B cell (primary cell): ENCODE results near the gene PPP2R3A. TPM values are rescaled to one million over a fixed set of nuclear protein-coding genes. Genes with fewer than 3 reads are reported as not detected.

Source experiments
- ATAC-seq: fragments of 200-7000 bp; cut with Tn5 transposase; one replicate; pipeline ENCODE4 v1.10.0; 2021; ENCODE audit warnings: low read depth, mild to moderate bottlenecking, moderate number of reproducible peaks, moderate library complexity
- CTCF ChIA-PET: fragments of 350-600 bp; sonication (Branson Sonifier 250); formaldehyde crosslinking; loops from one replicate; lab custom pipeline; 2021; ENCODE audit warnings: antibody characterized with exemption, inconsistent platforms; lab: Charles Lee
- POLR2A ChIA-PET: fragments of 350-600 bp; sonication (Branson Sonifier 250); formaldehyde crosslinking; loops from one replicate; lab custom pipeline; 2021; ENCODE audit warnings: antibody characterized with exemption; lab: Charles Lee
- DNase-seq: peaks from one replicate; pipeline ENCODE4 v3.0.0; 2013
- H2AFZ ChIP-seq: 2 replicates; pipeline ENCODE4 v1.6.1; 2012; ENCODE audit warnings: mild to moderate bottlenecking, low read depth, low read length; ENCODE audit not compliant: insufficient read depth, poor library complexity, severe bottlenecking
- H3K27ac ChIP-seq, 2 donors: 1 replicate in 1 of 2; 2 replicates in 1 of 2; pipeline ENCODE4 v1.5.1; 2012 to 2013; ENCODE audit warnings: low read length in 2 of 2, mild to moderate bottlenecking in 2 of 2, moderate library complexity in 1 of 2
- H3K27me3 ChIP-seq, 4 experiments: fragments of 200-600 bp in 1 of 4; sonication (generic) in 1 of 4; replicated peaks in 1 of 4; 1 replicate in 2 of 4; 2 replicates in 2 of 4; pipeline versions ENCODE4 v1.6.1 to v1.7.0; 2013 to 2016; ENCODE audit warnings: low read length in 3 of 4, mild to moderate bottlenecking in 2 of 4, mixed read lengths in 1 of 4, moderate library complexity in 1 of 4; ENCODE audit not compliant: insufficient read depth in 4 of 4, control insufficient read depth in 3 of 4; ENCODE audit errors: control extremely low read depth in 1 of 4
- H3K36me3 ChIP-seq, 2 experiments: replicated peaks in 1 of 2; 1 replicate in 1 of 2; 2 replicates in 1 of 2; pipeline versions ENCODE4 v1.6.1 to v1.7.1; 2013; ENCODE audit warnings: low read length in 1 of 2; ENCODE audit not compliant: insufficient read depth in 2 of 2, control insufficient read depth in 1 of 2; ENCODE audit errors: control extremely low read depth in 1 of 2, extremely low read depth in 1 of 2
- H3K4me1 ChIP-seq, 2 donors: fragments of 200-600 bp in 1 of 2; sonication (generic) in 1 of 2; 1 replicate in 1 of 2; 2 replicates in 1 of 2; pipeline versions ENCODE4 v1.5.1 to v1.6.1; 2013 to 2017; ENCODE audit warnings: low read length in 2 of 2; ENCODE audit not compliant: control insufficient read depth in 2 of 2, insufficient read depth in 2 of 2
- H3K4me2 ChIP-seq: replicated peaks from 2 replicates; pipeline ENCODE3; 2012; ENCODE audit warnings: mild to moderate bottlenecking, low read depth, low read length; ENCODE audit not compliant: poor library complexity, severe bottlenecking
- H3K4me3 ChIP-seq, 5 experiments: fragments of 200-600 bp in 1 of 5; sonication (generic) in 1 of 5; 1 replicate in 3 of 5; 2 replicates in 2 of 5; pipeline versions ENCODE4 v1.5.1 to v1.7.0; 2011 to 2016; ENCODE audit warnings: low read length in 4 of 5, mild to moderate bottlenecking in 4 of 5, low read depth in 2 of 5, control low read depth in 1 of 5, moderate library complexity in 1 of 5; ENCODE audit not compliant: insufficient read depth in 1 of 5; ENCODE audit errors: control extremely low read depth in 1 of 5, extremely low read depth in 1 of 5
- H3K79me2 ChIP-seq: fragments of 200-600 bp; sonication (generic); one replicate; pipeline ENCODE4 v1.6.0; 2016; ENCODE audit warnings: low read length; ENCODE audit not compliant: control insufficient read depth, insufficient read depth
- H3K9ac ChIP-seq: fragments of 200-600 bp; sonication (generic); 2 replicates; pipeline ENCODE4 v1.6.1; 2017; ENCODE audit warnings: mild to moderate bottlenecking, low read length, moderate library complexity
- H3K9me3 ChIP-seq, 3 donors: one replicate each; pipeline versions ENCODE4 v1.6.1 to v1.7.1; 2013; ENCODE audit warnings: low read length in 2 of 3; ENCODE audit not compliant: control insufficient read depth in 2 of 3, insufficient read depth in 1 of 3; ENCODE audit errors: control extremely low read depth in 1 of 3
- H4K20me1 ChIP-seq: 2 replicates; pipeline ENCODE4 v1.6.0; 2012; ENCODE audit warnings: mild to moderate bottlenecking, low read length; ENCODE audit not compliant: insufficient read depth, control insufficient read depth, poor library complexity, severe bottlenecking
- H3K27ac Mint-ChIP-seq: one replicate; pipeline ENCODE4 v1.8.0; 2021; ENCODE audit warnings: mixed read lengths
- H3K27me3 Mint-ChIP-seq: one replicate; pipeline ENCODE4 v1.8.0; 2021; ENCODE audit warnings: mixed read lengths
- H3K4me1 Mint-ChIP-seq: one replicate; pipeline ENCODE4 v1.8.0; 2021; ENCODE audit warnings: mixed read lengths
- H3K4me3 Mint-ChIP-seq: one replicate; pipeline ENCODE4 v1.8.0; 2021; ENCODE audit warnings: mixed read lengths
- H3K9me3 Mint-ChIP-seq: one replicate; pipeline ENCODE4 v1.8.0; 2022; ENCODE audit warnings: mixed read lengths; ENCODE audit not compliant: insufficient read depth
- CTCF ChIP-seq: fragments of 200-600 bp; IDR thresholded peaks from one replicate; pipeline ENCODE4 v1.8.0; 2022; ENCODE audit warnings: antibody characterized with exemption, mild to moderate bottlenecking
- EZH2 ChIP-seq: IDR thresholded peaks from 2 replicates; pipeline ENCODE4 v1.6.1; 2012; ENCODE audit warnings: borderline replicate concordance, low read depth, mild to moderate bottlenecking, moderate library complexity, low read length; ENCODE audit not compliant: insufficient read depth, poor library complexity, severe bottlenecking
- whole genome bisulfite sequencing: methylation state at CpG from one replicate; pipeline ENCODE4 v1.1.5; 2013; ENCODE audit warnings: missing lambda C conversion rate; ENCODE audit not compliant: insufficient coverage; 5-methylcytosine and 5-hydroxymethylcytosine counted together
- intact Hi-C: fragments of 100-400 bp; cut with micrococcal nuclease; formaldehyde crosslinking; loops from one replicate; pipeline ENCODE4 v1.10.0; 2022
- polyA plus RNA-seq: library from polyadenylated mRNA; depleted of rRNA; stranded (reverse); fragments of >200 nt; gene quantifications from 2 replicates; pipeline ENCODE4 v1.2.3, GENCODE V29; 2012
- total RNA-seq, 2 donors: library from RNA; stranded (reverse); fragments of 120-200 nt in 1 of 2; gene quantifications; 1 replicate in 1 of 2; 2 replicates in 1 of 2; pipeline versions ENCODE4 v1.2.3 to v1.2.4, GENCODE V29; 2013 to 2022

PPP2R3A gene
- total and polyA plus RNA-seq, 2 donors (not counting 1 experiment from before 2014, with no cell fraction given): 0.03 to 0.22 TPM

DNA sequence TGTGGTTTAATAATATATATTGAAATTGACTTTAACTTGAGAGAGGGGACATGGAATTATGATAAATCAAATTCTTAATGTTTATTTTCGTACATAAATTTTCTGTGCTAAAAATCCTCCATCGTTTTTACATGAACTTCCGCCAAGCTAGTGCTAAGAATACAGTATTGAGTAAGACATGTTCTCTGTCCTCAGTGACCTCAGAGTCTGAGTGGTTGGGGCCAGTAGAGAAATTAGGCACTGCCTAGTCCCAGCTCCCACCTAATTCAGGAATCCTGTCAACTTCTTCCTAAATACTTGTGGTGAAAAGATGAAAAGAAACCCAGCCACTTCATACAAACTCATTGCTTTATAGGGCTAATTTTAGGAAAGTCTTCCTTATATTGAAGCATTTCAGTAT, 110.3 kb downstream of the PPP2R3A start:
- Mint-ChIP-seq H3K4me1 (no peaks in the 10 kb centered on the region), H3K27me3 (peaks cover 4% of the 10 kb centered on the region), H3K4me3 (no peak overlapping the region), H3K27ac (no peak overlapping the region), H3K9me3 (no peaks in the 10 kb centered on the region)
- no peaks in the 10 kb centered on the region for H4K20me1 ChIP-seq
- WGBS: no CpG with 5 or more reads among the region's 3 CpGs
- CTCF ChIA-PET: interaction anchor here (1.0 to 6.4 kb wide), 9 partner anchors 121 to 1870 kb away, joined by 3 to 147 read pairs (median 4); partner anchors contain the start of genes MSL2, PCCB and STAG1
- no peak overlapping the region for H3K27ac ChIP-seq
- H3K79me2 ChIP-seq: no peaks in the 10 kb centered on the region
- H3K9ac ChIP-seq: no peak overlapping the region
- H3K4me3 ChIP-seq: no peak overlapping the region
- POLR2A ChIA-PET: no interaction called here
- TF ChIP-seq CTCF: no peak
- TF ChIP-seq EZH2: no peak
- H2AFZ ChIP-seq: no peak overlapping the region
- intact Hi-C loops: loop anchor here (1.0 to 10.0 kb wide), 9 partner anchors 121 to 1899 kb away; partner anchors contain the start of genes MSL2, NCK1, PCCB and STAG1
- no peak for DNase-seq
- no peaks in the 10 kb centered on the region for H3K36me3 ChIP-seq
- no peaks in the 10 kb centered on the region for H3K9me3 ChIP-seq
- no peak for ATAC-seq
- H3K4me2 ChIP-seq: no peak overlapping the region
- no peaks in the 10 kb centered on the region for H3K4me1 ChIP-seq
- H3K27me3 ChIP-seq: no peaks in the 10 kb centered on the region

DNA sequence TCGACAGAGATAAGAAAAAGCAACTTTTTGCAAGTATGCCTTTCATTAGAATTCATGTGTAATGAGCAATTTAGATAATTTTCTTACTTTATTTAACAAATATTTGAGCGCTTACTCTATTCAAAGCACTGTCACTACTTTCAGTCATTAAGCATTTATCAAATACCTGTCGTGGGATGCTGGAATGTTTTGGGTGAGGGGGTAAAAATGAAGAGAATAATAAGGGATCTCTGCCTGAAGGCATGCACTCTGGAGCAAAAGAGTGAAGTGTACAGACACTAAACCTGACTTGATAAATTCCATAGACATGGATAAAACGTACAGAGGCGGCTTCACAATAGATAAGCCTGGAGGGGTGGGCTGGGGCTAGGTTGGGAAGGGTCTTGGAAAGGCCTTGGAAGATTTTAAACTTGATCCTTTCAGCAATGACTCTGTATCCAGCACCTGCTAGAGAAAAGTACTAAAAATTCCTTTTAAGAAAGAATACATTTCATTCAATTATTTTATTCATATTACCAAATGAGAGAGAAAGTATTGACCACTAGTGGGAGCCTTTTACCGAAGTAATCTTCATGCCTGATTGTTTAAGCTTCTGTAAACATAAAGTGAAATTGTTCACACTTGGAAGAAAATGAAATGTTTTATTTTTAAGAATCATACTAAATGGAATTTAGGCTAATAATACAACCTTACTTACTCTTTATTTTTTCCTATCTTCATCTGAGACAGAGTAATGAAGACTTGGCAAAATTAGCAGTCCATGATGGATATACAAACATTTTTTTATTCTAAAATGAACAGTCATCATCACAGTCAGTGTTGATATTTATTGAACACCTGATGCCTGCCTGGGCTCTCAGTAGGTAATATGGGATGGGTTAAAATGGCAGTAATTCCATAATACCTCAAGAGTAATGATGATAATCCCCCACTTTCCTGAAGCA, 113.2 kb downstream of the PPP2R3A start:
- Histone ChIP-seq H3K9ac (no peak overlapping the region), H4K20me1 (no peaks in the 10 kb centered on the region), H2AFZ (no peak overlapping the region), H3K4me3 (no peak overlapping the region), H3K27me3 (no peaks in the 10 kb centered on the region), H3K79me2 (no peaks in the 10 kb centered on the region), H3K9me3 (no peaks in the 10 kb centered on the region), H3K4me2 (no peak overlapping the region), H3K27ac (no peak overlapping the region), H3K36me3 (no peaks in the 10 kb centered on the region), H3K4me1 (no peaks in the 10 kb centered on the region)
- no CpG with 5 or more reads among the region's 6 CpGs for WGBS
- no peak overlapping the region for H3K4me3 Mint-ChIP-seq
- no peaks in the 10 kb centered on the region for H3K9me3 Mint-ChIP-seq
- no peak overlapping the region for H3K27ac Mint-ChIP-seq
- ATAC-seq: no peak
- ChIA-PET CTCF (interaction anchor here (0.6 to 6.4 kb wide), 20 partner anchors 9 to 936 kb away, joined by 3 to 147 read pairs (median 4); partner anchors contain the start of gene STAG1), POLR2A (no interaction called here)
- intact Hi-C loops: loop anchor here (5.0 to 10.0 kb wide), 4 partner anchors 119 to 1896 kb away; partner anchors contain the start of gene MSL2
- H3K27me3 Mint-ChIP-seq: peaks cover 2% of the 10 kb centered on the region
- TF ChIP-seq EZH2 (no peak), CTCF (peak; percentile 75)
- peak; percentile 38 for DNase-seq
- no peaks in the 10 kb centered on the region for H3K4me1 Mint-ChIP-seq
